Neuron (in vitro differentiated cells): ENCODE results near the gene MRPL53.
"Not testable (repeated sequence)": the region's sequence is repeated elsewhere in the genome, so short reads cannot be mapped to it uniquely, and the experiment has no call there.

Experiments used
- H2AFZ ChIP-seq: one replicate; pipeline ENCODE4 v1.6.1; 2013; ENCODE audit warnings: low read depth, mild to moderate bottlenecking, inconsistent platforms, low read length, moderate library complexity
- H3K27me3 ChIP-seq: one replicate; pipeline ENCODE4 v1.6.1; 2013; ENCODE audit warnings: low read length; ENCODE audit not compliant: insufficient read depth
- H3K36me3 ChIP-seq: one replicate; pipeline ENCODE4 v1.6.1; 2013; ENCODE audit warnings: low read length; ENCODE audit not compliant: insufficient read depth
- H3K4me1 ChIP-seq: one replicate; pipeline ENCODE4 v1.6.1; 2013; ENCODE audit warnings: low read length; ENCODE audit not compliant: insufficient read depth
- H3K4me3 ChIP-seq: 2 replicates; pipeline ENCODE4 v1.5.1; 2013; ENCODE audit warnings: mild to moderate bottlenecking, low read length, moderate library complexity
- H3K9me3 ChIP-seq: one replicate; pipeline ENCODE4 v1.6.1; 2013; ENCODE audit warnings: low read length

The MRPL53 gene

DNA sequence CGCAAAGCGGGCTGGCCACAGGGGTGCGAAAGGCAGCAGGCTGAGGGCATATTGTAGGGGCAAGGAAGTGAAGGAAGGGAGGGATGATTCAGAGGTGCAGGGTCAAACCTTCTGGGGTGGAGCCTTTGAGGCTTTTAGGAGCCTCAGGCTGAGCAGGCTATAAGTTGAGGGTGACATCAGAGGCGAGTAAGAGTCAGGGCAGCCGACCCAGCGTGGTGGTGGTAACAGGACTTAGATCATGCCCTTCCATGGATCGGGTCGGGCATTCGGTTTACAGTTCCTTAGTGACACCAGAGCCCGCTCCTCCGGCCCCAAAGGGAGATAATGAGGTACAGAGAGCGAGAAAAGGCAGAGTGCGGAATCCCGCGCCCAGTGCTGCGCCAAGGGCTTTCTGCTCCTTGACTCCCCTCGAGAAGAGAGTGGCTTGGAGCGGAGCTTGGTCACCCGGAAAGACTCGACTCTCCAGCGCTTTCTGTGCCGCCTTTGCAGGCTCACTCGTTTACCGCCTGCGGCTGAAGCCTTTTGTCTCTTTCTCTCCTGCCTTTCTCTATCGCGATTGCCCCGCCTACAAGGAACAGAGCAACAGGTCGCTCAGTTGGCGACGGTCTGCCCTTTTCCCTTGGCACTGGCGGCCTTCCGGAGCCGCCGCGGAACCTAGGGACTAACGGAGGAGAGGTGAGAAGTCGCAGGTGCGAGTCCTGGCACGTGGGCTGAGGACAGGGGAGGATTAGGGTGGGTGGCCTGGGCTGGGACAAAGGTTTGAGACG lies 26.2 kb upstream of the MRPL53 start:
- peaks cover 24% of the 10 kb centered on the region for H3K4me1 ChIP-seq
- peaks cover 9% of the 10 kb centered on the region for H3K36me3 ChIP-seq
- peaks cover 2% of the 10 kb centered on the region for H3K9me3 ChIP-seq
- peak overlapping the region; percentile 36 for H3K4me3 ChIP-seq
- H3K27me3 ChIP-seq, result peaks cover 76% of the 10 kb centered on the region
- peak overlapping the region; percentile 64 for H2AFZ ChIP-seq

DNA sequence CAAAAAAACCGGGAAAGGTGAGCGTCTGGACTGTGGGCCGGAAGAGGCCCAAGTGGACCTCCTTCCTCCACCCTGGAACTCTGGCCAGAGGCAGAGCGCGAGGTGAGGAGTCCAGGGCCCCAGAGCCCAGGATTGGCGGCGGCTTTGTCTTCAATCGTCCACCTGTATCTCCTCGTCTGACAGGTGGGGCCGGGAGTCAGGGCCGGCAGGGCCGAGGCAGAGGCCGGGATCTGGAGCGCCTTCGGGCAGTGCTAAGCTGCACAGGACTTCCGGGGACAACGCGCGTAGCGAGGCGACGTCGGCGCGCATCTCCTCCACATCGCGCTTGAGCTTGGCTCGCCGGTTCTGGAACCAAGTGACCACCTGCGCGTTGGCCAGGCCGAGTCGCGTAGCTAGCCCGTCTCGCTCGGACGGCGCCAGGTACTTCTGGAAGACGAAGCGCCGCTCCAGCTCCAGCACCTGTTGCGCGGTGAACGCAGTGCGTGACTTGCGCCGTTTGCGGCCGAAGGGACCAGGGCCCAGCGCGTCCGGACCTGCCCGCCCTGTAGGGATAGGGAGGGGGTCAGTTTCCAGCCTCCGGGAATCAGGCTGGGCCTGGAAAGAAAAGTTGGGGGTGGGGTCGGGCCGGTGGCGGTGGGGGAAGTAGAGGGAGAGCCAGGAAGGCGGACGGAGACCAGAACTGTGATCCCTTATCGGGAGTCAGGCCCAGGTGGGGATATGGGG lies 25.5 kb upstream of the MRPL53 start:
- peaks cover 2% of the 10 kb centered on the region for H3K9me3 ChIP-seq
- H3K27me3 ChIP-seq, result peaks cover 69% of the 10 kb centered on the region
- H2AFZ ChIP-seq, result no peak overlapping the region
- H3K4me1 ChIP-seq, result peaks cover 24% of the 10 kb centered on the region
- peaks cover 16% of the 10 kb centered on the region for H3K36me3 ChIP-seq
- peak overlapping the region; percentile 36 for H3K4me3 ChIP-seq

DNA sequence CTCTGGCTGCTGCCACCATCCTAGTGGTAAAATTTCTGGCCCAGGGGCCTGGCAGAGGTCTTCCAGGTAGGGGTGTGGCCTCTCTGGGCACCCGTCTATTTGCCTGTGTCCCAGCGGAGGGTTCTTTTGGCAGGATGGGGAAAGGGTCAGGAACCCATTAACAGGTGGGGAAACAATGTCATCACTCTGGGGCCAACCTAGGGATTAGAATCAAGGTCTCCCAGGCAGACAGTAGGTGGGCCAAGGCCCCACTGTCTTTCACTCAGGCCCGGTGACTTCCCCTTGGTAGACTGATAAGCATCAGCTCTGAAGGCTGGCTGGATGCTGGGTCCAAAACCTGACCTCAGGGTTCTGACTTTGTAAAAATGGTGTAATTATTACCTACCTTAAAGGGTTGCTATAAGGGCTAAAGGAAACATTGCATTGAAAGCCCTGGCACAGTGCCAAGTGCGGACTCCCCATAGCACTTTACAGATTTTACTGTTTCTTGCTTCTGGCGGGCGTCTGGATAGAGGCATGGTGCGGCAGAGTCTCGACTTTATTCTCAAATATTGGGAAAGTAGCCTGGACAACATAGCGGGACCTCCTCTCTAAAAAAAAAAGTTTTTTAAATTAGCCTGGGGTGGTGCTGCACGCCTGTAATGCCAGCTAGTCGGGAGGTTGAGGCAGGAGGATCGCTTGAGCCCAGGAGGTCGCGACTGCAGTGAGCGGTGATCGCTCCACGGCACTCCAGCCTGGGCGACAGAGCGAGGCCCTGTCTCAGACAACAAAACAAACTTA lies 24.7 kb upstream of the MRPL53 start:
- H3K4me1 ChIP-seq, result peaks cover 24% of the 10 kb centered on the region
- H3K9me3 ChIP-seq, result no peaks in the 10 kb centered on the region
- H2AFZ ChIP-seq, result no peak overlapping the region
- no peak overlapping the region for H3K4me3 ChIP-seq
- peaks cover 61% of the 10 kb centered on the region for H3K27me3 ChIP-seq
- peaks cover 24% of the 10 kb centered on the region for H3K36me3 ChIP-seq

- Histone ChIP-seq H3K9me3 (no peaks in the 10 kb centered on the region), H3K4me3 (no peak overlapping the region)
These were observed 23.0 kb upstream of the MRPL53 start for GRCh38 chr2:74495440-74495839.

GRCh38 chr2:74493546-74493945 lies 21.1 kb upstream of the MRPL53 start:
- H3K36me3 ChIP-seq, result peaks cover 49% of the 10 kb centered on the region
- H3K27me3 ChIP-seq, result peaks cover 25% of the 10 kb centered on the region
- no peaks in the 10 kb centered on the region for H3K9me3 ChIP-seq
- no peak overlapping the region for H3K4me3 ChIP-seq
- H2AFZ ChIP-seq, result no peak overlapping the region
- peaks cover 10% of the 10 kb centered on the region for H3K4me1 ChIP-seq

More at GRCh38 chr2:74495440-74495839, 23.0 kb upstream of the MRPL53 start:
- no peak overlapping the region for H2AFZ ChIP-seq
- H3K36me3 ChIP-seq, result peaks cover 41% of the 10 kb centered on the region
- peaks cover 24% of the 10 kb centered on the region for H3K4me1 ChIP-seq
- H3K27me3 ChIP-seq, result peaks cover 44% of the 10 kb centered on the region

DNA sequence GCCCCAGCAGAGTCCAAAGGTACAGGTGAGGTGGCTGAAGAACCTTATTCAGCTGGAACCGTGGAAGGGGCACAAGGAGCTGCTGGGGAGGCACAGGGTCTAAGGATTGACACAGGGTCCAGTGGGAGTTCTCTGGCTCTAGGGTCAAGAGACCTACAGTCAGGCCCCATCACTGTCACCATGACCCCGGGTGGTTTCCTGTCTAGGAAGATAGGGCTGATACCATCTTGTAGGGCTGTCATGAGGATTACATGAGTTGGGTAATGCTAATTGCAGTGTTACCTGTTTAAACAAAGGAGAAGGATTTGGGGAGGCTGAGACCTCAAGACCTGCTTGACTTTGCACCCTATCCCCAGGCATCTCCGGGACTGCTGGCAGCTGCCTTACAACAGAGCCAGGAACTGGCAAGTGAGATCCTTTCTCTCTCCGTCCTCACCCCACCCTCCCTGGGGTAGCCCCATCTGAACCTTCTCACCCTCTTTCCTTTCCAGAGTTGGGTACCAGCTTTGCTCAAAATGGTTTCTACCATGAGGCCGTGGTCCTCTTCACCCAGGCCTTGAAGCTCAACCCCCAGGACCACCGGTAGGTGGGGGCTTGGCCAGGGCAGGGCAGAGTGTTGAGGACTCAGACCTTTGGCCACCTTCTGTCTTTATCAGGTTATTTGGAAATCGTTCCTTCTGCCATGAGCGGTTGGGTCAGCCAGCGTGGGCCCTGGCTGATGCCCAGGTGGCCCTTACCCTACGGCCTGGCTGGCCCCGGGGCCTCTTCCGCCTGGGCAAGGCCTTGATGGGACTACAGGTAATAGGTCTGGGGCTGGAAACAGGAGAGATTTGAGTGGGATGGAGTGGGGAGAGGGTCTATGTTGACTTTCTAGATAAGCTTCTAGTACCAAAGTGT lies 19.4 kb upstream of the MRPL53 start:
- peaks cover 49% of the 10 kb centered on the region for H3K36me3 ChIP-seq
- H3K4me1 ChIP-seq, result no peaks in the 10 kb centered on the region
- H3K27me3 ChIP-seq, result peaks cover 8% of the 10 kb centered on the region
- no peaks in the 10 kb centered on the region for H3K9me3 ChIP-seq
- H3K4me3 ChIP-seq, result no peak overlapping the region
- H2AFZ ChIP-seq, result no peak overlapping the region

DNA sequence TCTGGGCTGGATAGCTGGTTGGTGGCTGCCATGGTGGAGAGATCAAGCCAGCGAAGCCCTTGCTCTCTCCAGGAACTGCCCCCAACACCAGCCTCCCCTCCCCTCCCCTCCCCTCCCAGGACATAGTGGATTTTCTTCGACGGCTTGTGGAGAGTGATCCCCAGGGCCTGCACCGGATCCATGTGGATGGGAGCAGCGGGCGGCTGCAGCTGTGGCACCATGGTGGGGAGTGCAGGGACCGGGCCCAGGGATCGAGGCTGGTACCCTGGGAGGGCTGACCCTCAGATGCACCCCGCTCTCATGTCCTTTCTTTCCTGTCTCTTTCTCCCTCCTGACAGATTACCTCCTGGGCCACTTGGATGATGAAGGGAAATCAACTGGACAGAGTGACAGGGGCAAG lies 17.4 kb upstream of the MRPL53 start:
- no peaks in the 10 kb centered on the region for H3K4me1 ChIP-seq
- no peak overlapping the region for H3K4me3 ChIP-seq
- H3K27me3 ChIP-seq, result no peaks in the 10 kb centered on the region
- peaks cover 51% of the 10 kb centered on the region for H3K36me3 ChIP-seq
- no peak overlapping the region for H2AFZ ChIP-seq
- no peaks in the 10 kb centered on the region for H3K9me3 ChIP-seq

DNA sequence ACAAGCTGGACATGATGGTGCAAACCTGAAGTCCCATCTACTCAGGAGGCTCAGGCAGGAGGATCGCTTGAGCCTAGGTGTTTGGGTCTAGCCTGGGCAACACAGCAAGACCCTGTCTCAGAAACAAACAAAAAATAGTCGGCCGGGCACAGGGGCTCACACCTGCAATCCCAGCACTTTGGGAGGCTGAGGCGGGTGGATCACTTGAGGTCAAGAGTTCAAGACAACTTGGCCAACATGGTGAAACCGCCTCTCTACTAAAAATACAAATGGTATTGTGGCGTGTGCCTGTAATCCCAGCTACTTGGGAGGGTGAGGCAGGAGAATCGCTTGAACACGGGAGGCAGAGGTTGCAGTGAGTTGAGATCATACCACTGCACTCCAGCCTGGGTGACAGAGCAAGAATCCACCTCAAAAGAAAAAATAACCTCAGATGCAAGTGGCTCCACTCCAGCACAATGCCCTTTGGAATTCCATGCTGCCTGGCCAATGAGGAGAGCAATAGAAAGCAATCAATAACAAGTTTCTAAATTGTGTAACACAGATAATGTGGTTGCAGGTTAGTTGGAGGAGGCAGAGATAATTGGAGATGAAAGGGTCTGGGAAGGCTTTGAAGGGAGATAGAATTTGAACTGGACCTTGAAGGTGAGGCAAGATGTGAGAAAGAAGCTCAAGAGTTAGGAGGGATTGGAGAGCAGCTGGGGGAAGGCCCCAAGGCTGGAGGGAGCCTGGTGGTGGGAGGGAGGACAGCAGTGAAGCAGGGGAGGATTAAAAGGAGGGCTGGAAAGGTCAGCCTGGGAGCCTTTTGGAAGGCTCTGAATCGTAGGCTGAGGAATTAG lies 16.4 kb upstream of the MRPL53 start:
- H3K4me3 ChIP-seq, result no peak overlapping the region
- H2AFZ ChIP-seq, result no peak overlapping the region
- H3K36me3 ChIP-seq, result peaks cover 44% of the 10 kb centered on the region
- no peaks in the 10 kb centered on the region for H3K4me1 ChIP-seq
- no peaks in the 10 kb centered on the region for H3K27me3 ChIP-seq
- no peaks in the 10 kb centered on the region for H3K9me3 ChIP-seq

DNA sequence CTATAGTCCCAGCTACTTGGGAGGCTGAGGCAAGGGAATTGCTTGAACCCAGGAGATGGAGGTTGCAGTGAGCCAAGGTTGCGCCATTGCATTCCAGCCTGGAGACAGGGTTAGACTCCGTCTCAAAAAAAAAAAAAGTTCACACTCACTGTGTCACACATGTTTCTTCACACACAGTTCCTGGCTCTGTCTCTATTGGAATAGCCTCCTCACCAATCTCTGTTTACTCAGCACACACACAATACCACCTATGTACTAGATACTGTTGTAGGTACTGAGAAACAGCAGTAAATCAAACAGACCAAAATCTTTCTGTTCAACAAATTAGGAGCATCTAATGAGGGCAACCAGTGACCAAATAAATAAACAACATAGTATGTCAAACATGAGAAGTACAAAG lies 13.7 kb upstream of the MRPL53 start:
- Histone ChIP-seq H3K4me3 (no peak overlapping the region), H2AFZ (no peak overlapping the region)

GRCh38 chr2:74483675-74484164 lies 11.2 kb upstream of the MRPL53 start:
- Histone ChIP-seq H3K4me1 (peaks cover 16% of the 10 kb centered on the region), H3K4me3 (peak overlapping the region; percentile 97), H3K36me3 (peaks cover 21% of the 10 kb centered on the region)
- H3K9me3 ChIP-seq, H3K27me3 ChIP-seq, H2AFZ ChIP-seq: not testable (repeated sequence)

More for the DNA sequence above, 13.7 kb upstream of the MRPL53 start:
- Histone ChIP-seq H3K9me3 (no peaks in the 10 kb centered on the region), H3K27me3 (no peaks in the 10 kb centered on the region), H3K36me3 (peaks cover 20% of the 10 kb centered on the region), H3K4me1 (peaks cover 9% of the 10 kb centered on the region)

DNA sequence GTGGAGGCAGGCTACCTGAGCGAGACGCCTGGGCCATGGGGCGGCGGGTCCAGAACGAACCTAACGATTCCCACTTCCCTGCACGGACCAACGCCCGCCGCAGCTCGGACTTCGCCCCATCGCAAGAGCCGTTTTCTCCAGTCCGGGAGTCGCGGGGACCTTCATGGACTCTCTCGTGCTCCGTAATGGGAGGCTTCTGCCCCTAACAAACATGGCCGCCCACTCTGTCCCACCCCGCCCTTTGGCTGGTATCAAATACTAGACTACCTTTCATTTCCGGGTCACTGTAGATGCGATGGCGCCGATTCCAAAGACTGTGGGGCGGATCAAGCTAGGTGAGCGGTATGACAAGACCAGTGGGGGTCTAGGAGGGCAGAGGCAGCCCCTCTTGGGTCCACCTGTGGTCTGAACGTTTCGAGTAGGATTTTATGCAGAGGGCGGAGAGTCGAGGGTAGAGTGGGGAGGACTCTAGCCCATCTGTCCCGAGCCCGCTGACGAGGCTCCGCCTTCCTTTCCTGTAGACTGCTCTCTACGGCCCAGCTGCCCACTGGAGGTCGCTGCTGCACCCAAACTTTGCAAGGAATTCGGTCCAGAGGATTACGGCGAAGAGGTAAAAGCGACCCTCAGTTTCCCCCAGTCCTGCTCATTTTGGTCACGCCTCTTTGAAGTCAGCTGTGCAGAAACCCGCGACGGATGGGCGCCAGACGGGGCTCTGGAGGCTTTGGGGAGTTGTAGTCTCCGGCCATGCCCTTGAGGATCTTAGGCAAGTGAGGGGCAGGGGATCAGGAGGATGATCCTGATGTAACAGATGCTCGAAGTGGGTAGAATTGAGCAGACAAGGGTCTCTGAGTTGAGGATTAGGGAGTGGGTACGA lies 10.6 kb upstream of the MRPL53 start, which contains the start of the genes CCDC142 and TTC31:
Gene CCDC142 (minus strand): TSS at position 198 of the 874 bp plus-strand sequence. CDS start 161 bp downstream, at position 37.
Gene TTC31 (plus strand): TSS at position 281 of the 874 bp plus-strand sequence. CDS start 15 bp downstream, at position 296.
- peak within 1 kb of the TSS; percentile 93 for H2AFZ ChIP-seq
- no peaks in the 10 kb centered on the region for H3K27me3 ChIP-seq

More for the DNA sequence above, 10.6 kb upstream of the MRPL53 start, which contains the start of the genes CCDC142 and TTC31:
- H3K9me3 ChIP-seq, result no peaks in the 10 kb centered on the region
- peak within 1 kb of the TSS; percentile 97 for H3K4me3 ChIP-seq
- peaks cover 16% of the 10 kb centered on the region for H3K4me1 ChIP-seq
- H3K36me3 ChIP-seq, result peaks cover 21% of the 10 kb centered on the region
